ENCODE data around the gene MEMO1. TPM values are rescaled to one million over a fixed set of nuclear protein-coding genes. Genes with fewer than 3 reads are reported as not detected.
A peak's percentile ranks its signal among the peaks of the same experiment; 100 is the strongest.

MEMO1 gene
- total and polyA plus RNA-seq, 2 donors (not counting 3 experiments of a cell fraction or from before 2014, with no cell fraction given), result 38.6 to 56.2 TPM

DNA sequence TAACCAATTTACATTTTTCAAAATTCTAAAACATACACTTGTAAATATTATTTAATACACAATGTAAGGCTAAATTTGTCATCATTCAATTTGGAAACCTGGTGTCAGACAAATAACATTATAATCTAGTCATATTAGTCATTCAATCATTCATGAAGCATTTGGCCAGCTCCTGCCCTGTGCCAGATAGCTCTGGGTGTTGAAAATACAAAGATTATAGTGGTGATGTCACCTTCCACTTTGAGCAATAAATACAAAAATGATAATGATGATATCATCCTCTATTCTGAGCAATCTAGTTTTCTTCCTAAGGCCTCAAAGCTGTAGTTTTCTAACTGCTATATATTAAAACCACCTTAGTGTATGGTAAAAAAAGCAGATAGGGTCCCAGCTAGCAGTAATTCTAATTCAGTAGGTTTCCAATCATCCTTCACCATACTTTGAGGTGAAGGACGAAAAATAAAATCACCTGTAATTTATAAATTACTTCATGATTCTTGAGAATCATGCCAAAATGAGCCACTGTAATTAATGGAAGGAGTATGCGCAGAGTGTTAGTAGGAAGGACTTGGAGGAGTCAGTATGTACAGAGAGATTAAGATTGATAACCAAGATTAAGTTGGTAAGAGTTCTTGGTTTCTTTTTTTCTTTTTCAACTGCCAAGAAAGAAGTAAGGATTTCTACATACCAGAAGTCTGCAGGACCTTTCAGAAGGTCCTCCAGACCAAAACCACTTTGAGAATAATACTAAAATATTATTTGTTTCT, 23.2 kb downstream of the MEMO1 start:
- Histone ChIP-seq H3K27me3 (ENCODE audit: control insufficient read depth in 2 of 2, insufficient read depth in 2 of 2, low read length in 2 of 2) (no peaks in the 10 kb centered on the region), H3K4me2 (ENCODE audit: insufficient read depth, low read length) (no peak overlapping the region), H3K36me3 (ENCODE audit: control insufficient read depth in 2 of 2, extremely low read depth in 1 of 2, insufficient read depth in 2 of 2, low read length in 2 of 2) (peaks cover 0 to 2% of the 10 kb centered on the region in 2 experiments), H3K9me1 (replicated peaks; ENCODE audit: control insufficient read depth, extremely low read depth, insufficient read depth, low read length) (no peaks in the 10 kb centered on the region), H2AFZ (ENCODE audit: low read depth, low read length) (no peak overlapping the region), H3K79me2 (ENCODE audit: control insufficient read depth, insufficient read depth, low read length) (peaks cover 90% of the 10 kb centered on the region), H3K4me3 (replicated peaks in 1 of 3; ENCODE audit: insufficient read depth in 1 of 3, low read depth in 1 of 3, low read length in 3 of 3) (no peak overlapping the region), H3K4me1 (ENCODE audit: control insufficient read depth, extremely low read depth, insufficient read depth, low read length) (peaks cover 3% of the 10 kb centered on the region), H3K9ac (replicated peaks; ENCODE audit: extremely low read depth, insufficient read depth, low read length) (no peak overlapping the region), H4K20me1 (replicated peaks; ENCODE audit: control insufficient read depth, extremely low read depth, insufficient read depth, low read length) (peaks cover 8% of the 10 kb centered on the region), H3K27ac (ENCODE audit: insufficient read depth, low read depth, low read length) (no peak overlapping the region), H3K9me3 (replicated peaks; ENCODE audit: control insufficient read depth, insufficient read depth, low read length) (no peaks in the 10 kb centered on the region)
- POLR2A ChIA-PET, result no interaction called here
- CTCF ChIA-PET, result no interaction called here
- peak; percentile 51 for DNase-seq (ENCODE audit: low read depth, low spot score)
- peak; percentile 65 for TF ChIP-seq JUN (IDR thresholded peaks at IDR 0.05; ENCODE audit: borderline replicate concordance, insufficient read depth, insufficient read length, low read depth)
- TF ChIP-seq, protein P1, sequence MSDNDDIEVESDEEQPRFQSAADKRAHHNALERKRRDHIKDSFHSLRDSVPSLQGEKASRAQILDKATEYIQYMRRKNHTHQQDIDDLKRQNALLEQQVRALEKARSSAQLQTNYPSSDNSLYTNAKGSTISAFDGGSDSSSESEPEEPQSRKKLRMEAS (IDR thresholded peaks at IDR 0.05; ENCODE audit: insufficient read depth, insufficient read length), result no peak
- dilution Hi-C loops (cut with MboI; ENCODE audit: extremely low pct_ligation_motif_present, low sequenced_read_pairs) (no loop called here), intact Hi-C loops (cut with micrococcal nuclease) (no loop called here)
- BruUV-seq (replicated peaks), result no TSS peak
- no peak for FAIRE-seq

DNA sequence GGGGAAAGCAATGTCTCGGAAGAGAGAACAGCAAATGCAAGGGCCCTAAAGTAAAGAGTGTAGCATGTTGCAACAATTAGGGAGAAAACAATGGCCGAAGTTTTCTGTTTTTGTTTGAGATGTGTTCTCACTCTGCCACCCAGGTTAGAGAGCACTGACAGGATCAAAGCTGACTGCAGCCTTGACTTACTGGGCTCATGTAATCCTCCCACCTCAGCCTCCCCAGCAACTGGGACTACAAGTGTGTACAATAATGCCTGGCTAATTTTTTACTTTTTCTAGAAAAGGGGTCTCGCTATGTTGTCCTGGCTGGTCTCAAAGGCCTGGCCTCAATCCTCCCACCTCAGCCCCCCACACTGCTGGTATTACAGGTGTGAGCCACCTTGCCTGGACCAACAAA, 23.9 kb downstream of the MEMO1 start:
- CTCF ChIA-PET, result no interaction called here
- no TSS peak for BruUV-seq (replicated peaks)
- dilution Hi-C loops (cut with MboI; ENCODE audit: extremely low pct_ligation_motif_present, low sequenced_read_pairs), result no loop called here
- Histone ChIP-seq H2AFZ (ENCODE audit: low read depth, low read length) (no peak overlapping the region), H3K4me3 (replicated peaks in 1 of 3; ENCODE audit: insufficient read depth in 1 of 3, low read depth in 1 of 3, low read length in 3 of 3) (no peak overlapping the region), H3K4me2 (ENCODE audit: insufficient read depth, low read length) (no peak overlapping the region), H3K36me3 (ENCODE audit: control insufficient read depth in 2 of 2, extremely low read depth in 1 of 2, insufficient read depth in 2 of 2, low read length in 2 of 2) (peaks cover 0 to 2% of the 10 kb centered on the region in 2 experiments), H3K27ac (ENCODE audit: insufficient read depth, low read depth, low read length) (no peak overlapping the region), H3K9me1 (replicated peaks; ENCODE audit: control insufficient read depth, extremely low read depth, insufficient read depth, low read length) (no peaks in the 10 kb centered on the region), H3K79me2 (ENCODE audit: control insufficient read depth, insufficient read depth, low read length) (peaks cover 86% of the 10 kb centered on the region), H3K9ac (replicated peaks; ENCODE audit: extremely low read depth, insufficient read depth, low read length) (no peak overlapping the region), H4K20me1 (replicated peaks; ENCODE audit: control insufficient read depth, extremely low read depth, insufficient read depth, low read length) (peaks cover 4% of the 10 kb centered on the region), H3K9me3 (replicated peaks; ENCODE audit: control insufficient read depth, insufficient read depth, low read length) (no peaks in the 10 kb centered on the region), H3K4me1 (ENCODE audit: control insufficient read depth, extremely low read depth, insufficient read depth, low read length) (peaks cover 3% of the 10 kb centered on the region), H3K27me3 (ENCODE audit: control insufficient read depth in 2 of 2, insufficient read depth in 2 of 2, low read length in 2 of 2) (no peaks in the 10 kb centered on the region)
- POLR2A ChIA-PET, result no interaction called here
- intact Hi-C loops (cut with micrococcal nuclease), result no loop called here
- TF ChIP-seq FOS (IDR thresholded peaks at IDR 0.05; ENCODE audit: borderline replicate concordance, insufficient read depth, low read length), result no peak
- TF ChIP-seq GATA2 (IDR thresholded peaks at IDR 0.05; ENCODE audit: insufficient read depth, insufficient read length, low read depth, low read length), result no peak
- TF ChIP-seq POLR2A (IDR thresholded peaks at IDR 0.05; ENCODE audit: low read depth, low read length), result no peak
- TF ChIP-seq, protein P2, sequence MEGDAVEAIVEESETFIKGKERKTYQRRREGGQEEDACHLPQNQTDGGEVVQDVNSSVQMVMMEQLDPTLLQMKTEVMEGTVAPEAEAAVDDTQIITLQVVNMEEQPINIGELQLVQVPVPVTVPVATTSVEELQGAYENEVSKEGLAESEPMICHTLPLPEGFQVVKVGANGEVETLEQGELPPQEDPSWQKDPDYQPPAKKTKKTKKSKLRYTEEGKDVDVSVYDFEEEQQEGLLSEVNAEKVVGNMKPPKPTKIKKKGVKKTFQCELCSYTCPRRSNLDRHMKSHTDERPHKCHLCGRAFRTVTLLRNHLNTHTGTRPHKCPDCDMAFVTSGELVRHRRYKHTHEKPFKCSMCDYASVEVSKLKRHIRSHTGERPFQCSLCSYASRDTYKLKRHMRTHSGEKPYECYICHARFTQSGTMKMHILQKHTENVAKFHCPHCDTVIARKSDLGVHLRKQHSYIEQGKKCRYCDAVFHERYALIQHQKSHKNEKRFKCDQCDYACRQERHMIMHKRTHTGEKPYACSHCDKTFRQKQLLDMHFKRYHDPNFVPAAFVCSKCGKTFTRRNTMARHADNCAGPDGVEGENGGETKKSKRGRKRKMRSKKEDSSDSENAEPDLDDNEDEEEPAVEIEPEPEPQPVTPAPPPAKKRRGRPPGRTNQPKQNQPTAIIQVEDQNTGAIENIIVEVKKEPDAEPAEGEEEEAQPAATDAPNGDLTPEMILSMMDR (IDR thresholded peaks at IDR 0.05; ENCODE audit: extremely low read depth in 1 of 2, insufficient read depth in 1 of 2, low read depth in 1 of 2, low read length in 2 of 2), result no peak
- TF ChIP-seq MYC (IDR thresholded peaks at IDR 0.05; ENCODE audit: low read depth, low read length), result no peak
- DNase-seq (ENCODE audit: low read depth, low spot score) (no peak), FAIRE-seq (no peak)

Data from endothelial cell of umbilical vein (primary cell).